HG02678 (cell line): ENCODE measurements around the gene MATR3.
"Not testable (repeated sequence)": the region's sequence is repeated elsewhere in the genome, so short reads cannot be mapped to it uniquely, and the experiment has no call there.

Source experiments
- ATAC-seq: cut with Tn5 transposase; IDR thresholded peaks from one replicate; pipeline ENCODE4 v1.9.1; 2021; ENCODE audit warnings: mild to moderate bottlenecking, moderate library complexity; ENCODE audit not compliant: unreplicated experiment

MATR3 gene

DNA sequence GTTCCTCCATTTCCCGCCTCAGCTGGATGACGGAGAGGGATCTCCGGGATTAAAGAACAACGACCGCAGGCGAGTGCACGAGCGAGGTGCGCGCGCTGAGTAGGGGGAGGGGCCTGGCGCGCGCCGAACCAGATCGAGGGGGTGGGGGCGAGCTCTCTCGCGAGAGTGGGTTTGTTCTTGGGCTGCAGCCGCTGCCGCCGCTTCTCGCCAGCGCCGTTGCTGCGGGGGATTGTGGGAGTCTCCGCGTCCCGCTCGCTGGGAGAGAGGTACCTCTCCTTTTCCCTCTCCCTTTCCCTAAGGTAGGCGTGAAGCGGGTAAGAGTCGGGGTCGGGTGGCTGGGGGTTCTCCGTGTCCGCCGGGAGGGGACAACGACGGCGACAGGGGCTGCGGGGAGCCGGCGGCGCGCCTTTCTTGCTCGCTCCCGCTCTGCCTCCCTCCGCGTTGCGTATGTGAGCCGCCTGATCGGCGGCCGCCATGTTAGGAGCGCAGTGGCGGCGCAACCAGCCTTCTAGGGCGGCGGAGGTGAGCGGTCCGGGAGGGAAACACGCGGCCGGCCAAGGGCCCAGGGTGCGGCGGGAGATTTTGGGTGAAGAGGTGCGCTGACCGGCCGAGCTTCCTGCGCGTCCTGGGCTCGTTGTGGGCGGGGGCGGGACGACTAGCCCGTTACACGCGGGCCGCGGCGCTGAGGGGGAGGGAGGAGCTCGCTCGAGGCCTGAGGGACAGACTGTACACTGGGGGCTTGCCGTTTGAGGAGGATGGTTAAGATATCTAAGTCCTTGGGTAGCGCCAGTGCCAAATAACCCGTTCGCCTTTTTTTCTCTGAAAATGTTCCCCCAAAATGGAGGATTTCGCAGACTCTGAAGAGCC lies at the start of gene MATR3:
TSS of gene MATR3 (plus strand) at position 234 of the 867 bp plus-strand sequence. CDS start 13,676 bp downstream, outside the sequence.
- ATAC-seq: peak; percentile 80

- ATAC-seq: no peak
These were observed 47.8 kb upstream of the MATR3 start for GRCh38 chr5:139245637-139246339.

- ATAC-seq: no peak
These were observed 47.1 kb upstream of the MATR3 start for GRCh38 chr5:139246394-139246793.

DNA sequence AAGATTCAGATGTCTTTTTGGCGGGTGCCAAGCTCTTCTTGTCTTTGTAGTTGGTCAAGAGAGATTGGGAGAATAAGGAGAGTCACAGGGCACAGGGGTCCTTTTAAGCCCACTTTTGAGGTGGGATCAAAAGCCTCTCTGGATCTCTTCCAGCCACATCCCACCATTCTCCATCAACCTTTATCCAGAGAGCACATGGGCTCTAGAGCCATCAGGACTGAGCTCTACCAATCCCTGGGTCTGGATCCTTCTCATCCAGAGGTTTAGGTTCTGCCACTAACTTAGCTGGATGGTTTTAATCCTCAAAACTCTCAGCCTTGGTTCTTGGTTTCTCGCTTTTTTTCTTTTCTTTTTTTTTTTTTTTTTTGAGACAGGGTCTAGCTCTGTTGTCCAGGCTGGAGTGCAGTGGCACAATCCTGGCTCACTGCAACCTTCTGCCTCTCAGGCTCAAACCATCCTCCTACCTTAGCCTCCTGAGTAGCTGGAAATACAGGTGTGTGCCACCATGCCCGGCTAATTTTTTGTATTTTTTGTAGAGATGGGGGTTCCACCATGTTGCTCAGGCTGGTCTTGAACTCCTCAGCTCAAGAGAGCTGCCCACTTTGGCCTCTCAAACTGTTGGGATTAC lies 44.6 kb upstream of the MATR3 start:
- ATAC-seq: no peak

DNA sequence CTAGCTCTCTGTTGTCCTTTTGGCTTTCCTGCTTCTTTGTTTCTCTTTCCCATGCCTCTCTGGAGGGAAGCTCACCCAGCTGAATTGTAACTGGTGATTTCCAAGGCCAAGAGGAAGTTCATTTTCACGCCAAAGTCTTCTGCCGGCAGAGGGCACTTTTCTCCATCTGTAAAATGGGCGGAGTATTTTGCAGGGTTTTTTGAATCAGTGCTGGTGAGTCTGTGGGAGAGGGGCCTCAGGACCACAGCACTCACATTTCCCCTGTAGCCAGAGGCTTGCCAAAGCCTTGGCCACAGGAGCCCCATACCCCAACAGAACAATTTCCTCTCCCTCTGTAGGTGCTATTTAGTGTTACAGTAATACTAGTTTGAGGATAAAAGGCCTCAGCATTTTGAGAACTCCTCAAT lies 42.3 kb upstream of the MATR3 start:
- no peak for ATAC-seq

GRCh38 chr5:139251695-139252288 lies 41.7 kb upstream of the MATR3 start:
- ATAC-seq: no peak

DNA sequence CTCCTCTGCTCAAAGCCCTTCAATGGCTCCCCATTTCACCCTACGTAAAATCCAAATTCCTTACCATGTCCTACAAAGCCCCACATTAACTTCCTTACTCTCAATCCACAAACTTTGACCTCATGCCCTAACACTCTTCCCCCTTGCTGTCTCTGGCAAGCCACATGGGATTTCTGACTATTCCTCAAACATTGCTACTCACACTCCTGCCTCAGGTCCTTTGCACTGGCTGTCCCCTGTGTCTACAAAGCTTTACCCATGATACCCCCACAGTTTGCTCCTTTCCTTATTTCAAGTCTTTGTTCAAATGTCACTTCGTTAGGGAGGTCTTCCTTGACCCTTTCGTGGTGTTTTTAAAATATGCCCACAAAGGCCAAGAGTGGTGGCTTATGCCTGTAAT lies 40.4 kb upstream of the MATR3 start:
- ATAC-seq: no peak

DNA sequence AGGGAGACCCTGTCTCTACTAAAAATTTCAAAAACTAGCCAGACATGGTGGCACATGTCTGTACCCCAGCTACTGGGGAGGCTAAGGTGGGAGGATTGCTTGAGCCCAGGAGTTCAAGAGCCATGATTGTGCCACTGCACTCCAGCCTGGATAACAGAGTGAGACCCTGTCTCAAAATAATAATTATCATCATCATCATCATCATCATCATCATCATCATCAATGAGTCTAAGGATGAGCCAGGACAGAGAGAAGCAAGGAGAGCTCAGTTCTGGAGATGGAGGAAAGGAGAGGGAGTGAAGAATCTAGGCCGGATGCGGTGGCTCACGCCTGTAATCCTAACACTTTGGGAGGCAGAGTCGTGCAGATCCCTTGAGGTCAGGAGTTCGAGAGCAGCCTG lies 36.7 kb upstream of the MATR3 start:
- no peak for ATAC-seq

DNA sequence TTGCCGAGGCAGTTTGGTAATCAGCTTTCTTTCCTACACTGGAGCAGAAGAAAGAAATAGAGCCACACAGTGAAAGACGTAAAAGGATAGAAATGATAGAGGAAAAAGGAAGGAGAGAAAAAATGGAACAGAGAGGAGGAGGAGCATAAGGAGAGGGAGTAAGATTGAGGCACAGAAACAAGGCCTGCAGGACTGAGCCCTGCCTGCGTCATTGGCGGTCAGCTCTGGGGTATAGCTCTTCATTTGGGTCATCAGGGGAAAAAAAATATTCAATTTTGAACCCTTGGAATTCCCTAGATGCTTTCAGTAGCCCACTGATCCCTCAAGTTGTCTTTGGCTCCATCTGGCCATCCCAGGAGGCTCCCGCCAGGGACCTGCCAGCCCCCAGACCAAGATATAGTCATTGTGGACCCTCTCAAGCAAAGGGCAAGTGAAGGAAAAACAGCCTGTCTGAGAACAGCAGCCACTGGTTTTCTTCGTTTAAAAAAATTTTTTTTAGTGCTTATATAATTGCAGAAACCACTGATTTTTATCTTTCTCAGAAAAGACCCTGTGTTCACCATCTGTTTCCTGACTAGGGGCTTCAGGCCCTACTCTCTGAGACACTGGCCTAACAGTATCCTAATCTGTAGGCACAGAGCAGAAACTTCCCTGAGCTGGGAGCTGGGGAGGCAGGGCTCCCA lies 31.3 kb upstream of the MATR3 start:
- no peak for ATAC-seq

GRCh38 chr5:139262742-139263445 lies 30.6 kb upstream of the MATR3 start:
- peak; percentile 74 for ATAC-seq

DNA sequence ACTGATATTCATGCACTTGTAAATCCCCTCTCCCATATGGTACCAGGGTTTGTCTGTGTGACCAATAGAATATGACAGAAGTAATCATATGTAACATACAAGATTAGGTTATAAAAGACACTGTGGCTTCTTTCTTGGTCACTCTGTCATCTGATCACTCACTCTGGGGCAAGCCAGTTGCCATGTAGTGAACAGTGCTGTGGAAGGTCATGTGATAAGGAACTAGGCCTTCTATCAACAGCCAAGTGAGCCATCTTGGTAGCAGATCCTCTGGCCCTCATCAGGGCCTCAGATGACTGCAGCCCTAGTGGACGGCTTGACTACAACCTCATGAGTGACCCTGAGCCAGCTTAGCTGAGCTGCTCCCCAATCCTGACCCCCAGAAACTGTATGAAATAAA lies 30.0 kb upstream of the MATR3 start:
- ATAC-seq: no peak

DNA sequence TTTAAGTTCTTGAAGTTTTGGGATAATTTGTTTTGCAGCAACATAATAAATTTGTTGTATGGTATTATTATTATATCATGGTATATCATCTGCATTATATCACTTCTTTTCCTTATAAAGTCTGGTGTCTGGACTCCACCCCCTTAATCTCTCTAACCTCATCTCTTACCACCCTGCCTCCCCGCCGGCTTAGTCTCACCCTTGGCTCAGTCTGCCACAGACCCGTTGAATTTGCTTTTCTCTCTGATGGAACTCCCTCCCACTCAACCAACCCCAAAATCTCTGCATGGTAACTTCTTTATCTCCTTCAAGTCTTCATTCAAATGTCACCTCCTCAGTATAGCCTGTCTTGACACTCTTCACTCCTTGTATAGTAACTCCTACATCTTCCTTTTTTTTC lies 29.6 kb upstream of the MATR3 start:
- no peak for ATAC-seq

GRCh38 chr5:139265001-139265400 lies 28.5 kb upstream of the MATR3 start:
- no peak for ATAC-seq

DNA sequence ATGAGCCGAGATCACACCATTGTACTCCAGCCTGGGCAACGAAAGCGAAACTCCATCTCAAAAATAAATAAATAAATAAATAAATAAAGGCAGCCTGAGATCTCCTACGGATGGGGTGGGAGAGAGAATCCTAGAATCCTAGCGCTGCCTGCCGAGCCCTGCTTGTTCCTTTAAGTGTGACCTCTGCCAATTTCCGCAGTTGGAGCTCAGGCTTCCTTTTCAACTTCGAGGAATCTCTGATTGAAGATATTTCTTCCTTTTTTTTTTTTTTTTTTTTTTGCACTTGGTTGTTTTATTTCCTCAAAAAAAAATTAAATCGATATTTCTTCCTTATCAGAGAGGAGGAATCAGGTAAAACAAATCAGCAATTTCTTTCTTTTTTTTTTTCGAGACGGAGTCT lies 27.3 kb upstream of the MATR3 start:
- ATAC-seq: no peak

DNA sequence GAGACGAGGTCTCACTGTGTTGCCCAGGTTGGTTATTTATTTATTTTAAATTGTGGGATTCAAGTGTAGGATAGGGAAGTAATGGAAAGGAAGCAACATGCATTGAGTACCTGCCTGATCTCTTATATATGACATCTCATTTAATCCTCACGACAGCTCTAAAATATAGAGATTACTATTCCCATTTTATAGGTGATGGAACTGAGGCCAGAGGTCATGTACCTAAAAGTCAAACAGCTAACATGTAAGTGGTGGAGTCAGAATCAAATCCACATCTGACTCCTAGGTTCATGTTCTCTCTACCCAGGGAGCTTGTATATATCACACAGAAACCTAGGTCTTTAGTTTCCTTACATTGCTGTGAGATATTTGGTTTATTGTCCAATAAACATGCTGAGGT lies 26.1 kb upstream of the MATR3 start:
- no peak for ATAC-seq

DNA sequence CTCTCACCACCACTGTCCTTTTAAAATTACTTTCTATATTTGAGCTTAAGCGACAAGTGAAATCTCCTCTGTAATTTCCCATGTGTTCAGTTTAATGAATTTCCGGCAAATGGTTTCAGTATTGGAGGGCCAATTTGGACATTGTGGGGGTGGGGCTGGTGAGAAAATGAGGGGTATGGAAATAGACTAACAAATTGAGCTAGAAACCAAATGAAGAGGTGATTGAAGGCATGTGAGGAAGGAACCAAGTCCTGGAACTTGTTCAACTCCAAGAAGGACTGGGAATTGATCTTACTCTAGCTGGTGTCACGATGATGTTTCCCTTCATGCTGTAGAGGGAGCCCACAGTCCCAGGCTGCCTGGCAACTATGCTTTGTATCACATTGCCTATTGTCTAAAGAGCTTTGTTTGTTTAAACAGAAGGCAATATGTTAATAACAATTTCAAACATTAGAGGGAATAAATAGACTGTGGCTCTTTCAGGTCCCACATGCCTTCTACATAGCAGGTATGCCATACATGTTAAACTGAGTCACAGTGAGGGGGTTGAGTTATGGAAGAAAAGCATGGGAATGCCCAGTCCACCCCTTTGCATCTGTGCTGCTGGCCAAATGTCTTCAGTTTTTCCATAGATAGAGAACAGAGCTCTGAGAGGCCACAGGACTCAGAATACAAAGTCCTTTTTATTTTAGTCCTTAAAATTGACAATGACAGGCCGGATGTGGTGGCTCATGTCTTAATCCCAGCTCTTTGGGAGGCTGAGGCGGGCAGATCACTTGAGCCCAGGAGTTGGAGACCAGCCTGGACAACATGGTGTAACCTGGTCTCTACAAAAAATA lies 25.0 kb upstream of the MATR3 start:
- no peak for ATAC-seq

- ATAC-seq: not testable (repeated sequence)
These were observed 22.8 kb upstream of the MATR3 start for GRCh38 chr5:139270718-139271117.

DNA sequence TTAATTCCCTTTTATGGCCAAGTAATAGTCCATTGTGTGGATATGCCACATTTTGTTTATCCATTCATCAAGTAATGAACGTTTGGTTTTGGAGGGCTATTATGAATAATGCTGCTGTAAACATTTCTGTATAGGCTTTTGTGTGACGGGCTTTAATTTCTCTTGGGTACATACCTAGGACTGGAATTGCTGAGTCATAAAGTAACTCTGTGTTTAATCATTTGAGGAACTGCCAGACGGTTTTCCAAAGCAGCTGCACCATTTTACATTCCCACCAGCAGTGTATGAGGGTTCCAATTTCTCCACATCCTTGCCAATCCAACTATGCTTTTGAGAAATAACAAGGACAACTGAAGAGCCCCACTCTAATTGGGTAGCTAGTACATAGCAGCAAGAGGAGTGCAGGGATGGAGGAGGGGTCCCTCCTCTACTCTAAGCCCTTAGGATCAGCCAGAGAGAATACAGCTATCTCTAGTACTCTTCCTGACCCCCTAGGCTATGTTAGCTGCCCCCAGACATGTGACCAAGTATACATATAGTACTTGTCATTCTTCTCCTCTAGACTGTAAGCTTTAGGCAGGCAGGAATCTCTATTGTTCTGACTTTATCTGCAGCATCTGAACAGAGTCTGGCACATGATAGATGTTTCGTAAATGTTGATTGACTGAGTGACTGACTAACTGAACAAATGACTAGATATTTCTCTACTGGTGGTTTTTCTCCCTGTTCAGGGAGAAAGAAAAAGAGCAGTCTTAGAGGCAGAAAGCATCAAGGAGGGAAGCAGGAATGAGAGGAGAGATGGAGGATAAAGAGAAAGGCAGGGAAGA lies 22.1 kb upstream of the MATR3 start:
- ATAC-seq: no peak
